H1 (cell line): ENCODE data around the gene ITGAV. TPM values are rescaled to one million over a fixed set of nuclear protein-coding genes. Genes with fewer than 3 reads are reported as not detected.
A peak's percentile ranks its signal among the peaks of the same experiment; 100 is the strongest.

Experiments used
- CTCF ChIA-PET: fragments of 300-600 bp; sonication (Branson Sonifier 250); formaldehyde crosslinking; loops from one replicate; lab custom pipeline; 2021; ENCODE audit not compliant: partially characterized antibody; lab: Charles Lee
- POLR2A ChIA-PET: fragments of 300-600 bp; sonication (Branson Sonifier 250); formaldehyde crosslinking; loops from one replicate; lab custom pipeline; 2021; ENCODE audit warnings: inconsistent platforms; ENCODE audit not compliant: partially characterized antibody; lab: Charles Lee
- DNase-seq, 2 experiments: peaks; one replicate each; pipeline versions ENCODE4 v3.0.0 to v3.0.0-alpha.2; 2010 to 2022; ENCODE audit warnings: low spot score in 2 of 2, low read depth in 1 of 2, mixed read lengths in 1 of 2
- FAIRE-seq: peaks from 2 replicates; lab custom pipeline; 2011; peaks lifted over from hg19 to GRCh38; lab: Jason Lieb, UNC
- H2AFZ ChIP-seq: 2 replicates; pipeline ENCODE4 v1.8.1; 2012; ENCODE audit warnings: low read length, inconsistent platforms
- H2AK5ac ChIP-seq: 2 replicates; pipeline ENCODE4 v1.6.1; 2013; ENCODE audit warnings: low read depth, low read length
- H2BK120ac ChIP-seq: replicated peaks from 2 replicates; pipeline ENCODE3; 2013; ENCODE audit warnings: low read depth, low read length, inconsistent platforms
- H2BK12ac ChIP-seq: 2 replicates; pipeline ENCODE4 v1.6.1; 2013; ENCODE audit warnings: low read depth, low read length
- H2BK15ac ChIP-seq: 2 replicates; pipeline ENCODE4 v1.6.1; 2013; ENCODE audit warnings: low read length
- H2BK20ac ChIP-seq: 2 replicates; pipeline ENCODE4 v1.6.1; 2013; ENCODE audit warnings: low read length
- H2BK5ac ChIP-seq: 2 replicates; pipeline ENCODE4 v1.6.1; 2013; ENCODE audit warnings: low read depth, low read length
- H3K14ac ChIP-seq: 2 replicates; pipeline ENCODE4 v1.6.1; 2013; ENCODE audit warnings: inconsistent platforms; ENCODE audit not compliant: insufficient read length
- H3K18ac ChIP-seq: 2 replicates; pipeline ENCODE4 v1.6.1; 2013; ENCODE audit warnings: low read length; ENCODE audit errors: extremely low read depth
- H3K23ac ChIP-seq: 2 replicates; pipeline ENCODE4 v1.6.1; 2013; ENCODE audit warnings: inconsistent platforms; ENCODE audit not compliant: insufficient read length
- H3K23me2 ChIP-seq: 2 replicates; pipeline ENCODE4 v1.6.1; 2013; ENCODE audit warnings: low read depth, low read length
- H3K27ac ChIP-seq: 2 replicates; pipeline ENCODE4 v1.6.1; 2011; ENCODE audit warnings: low read depth, low read length, inconsistent platforms
- H3K27me3 ChIP-seq, 4 experiments: replicated peaks in 1 of 4; 1 replicate in 1 of 4; 2 replicates in 3 of 4; pipeline versions ENCODE4 v1.6.1 to v1.8.1; 2011 to 2013; ENCODE audit warnings: low read length in 3 of 4, mild to moderate bottlenecking in 3 of 4, inconsistent platforms in 2 of 4, mixed read lengths in 2 of 4, moderate library complexity in 1 of 4; ENCODE audit not compliant: control insufficient read depth in 3 of 4, insufficient read depth in 3 of 4; ENCODE audit errors: extremely low read depth in 1 of 4
- H3K36me3 ChIP-seq, 4 experiments: 2 replicates each; pipeline versions ENCODE4 v1.6.1 to v1.8.1; 2011 to 2013; ENCODE audit warnings: mild to moderate bottlenecking in 4 of 4, low read length in 3 of 4, moderate library complexity in 2 of 4, control low read depth in 1 of 4, inconsistent platforms in 1 of 4; ENCODE audit not compliant: insufficient read depth in 4 of 4, control insufficient read depth in 2 of 4
- H3K4ac ChIP-seq: replicated peaks from 2 replicates; pipeline ENCODE3; 2013; ENCODE audit warnings: low read length, low read depth, mixed read lengths, inconsistent platforms; ENCODE audit not compliant: insufficient read length
- H3K4me1 ChIP-seq, 4 experiments: replicated peaks in 1 of 4; 1 replicate in 1 of 4; 2 replicates in 3 of 4; pipeline versions ENCODE4 v1.6.1 to v1.8.1; 2011 to 2013; ENCODE audit warnings: low read length in 3 of 4, inconsistent platforms in 2 of 4, mixed read lengths in 1 of 4; ENCODE audit not compliant: insufficient read depth in 4 of 4, control insufficient read depth in 3 of 4
- H3K4me2 ChIP-seq, 2 experiments: 2 replicates each; pipeline versions ENCODE4 v1.6.1 to v1.8.1; 2011 to 2013; ENCODE audit warnings: low read depth in 2 of 2, low read length in 2 of 2, control low read depth in 1 of 2, inconsistent platforms in 1 of 2, mild to moderate bottlenecking in 1 of 2; ENCODE audit not compliant: insufficient read depth in 1 of 2
- H3K4me3 ChIP-seq, 4 experiments: fragments of 200-600, 300-600 bp in 1 of 4; sonication (generic), shearing (Covaris generic), sonication (Bioruptor Twin) in 1 of 4; 2 replicates each; pipeline versions ENCODE4 v1.5.1 to v1.8.1; 2011 to 2016; ENCODE audit warnings: low read length in 4 of 4, low read depth in 3 of 4, control low read depth in 2 of 4, inconsistent platforms in 2 of 4, mild to moderate bottlenecking in 2 of 4, mixed read lengths in 1 of 4, moderate library complexity in 1 of 4; ENCODE audit not compliant: insufficient read depth in 2 of 4; ENCODE audit errors: extremely low read depth in 1 of 4
- H3K56ac ChIP-seq: replicated peaks from 2 replicates; pipeline ENCODE3; 2013; ENCODE audit warnings: low read depth, mild to moderate bottlenecking, mixed read lengths, low read length, inconsistent platforms; ENCODE audit not compliant: insufficient read length
- H3K79me1 ChIP-seq: 2 replicates; pipeline ENCODE4 v1.6.1; 2013; ENCODE audit warnings: low read depth, low read length, control low read depth
- H3K79me2 ChIP-seq, 2 experiments: 2 replicates each; pipeline versions ENCODE4 v1.6.1 to v1.8.1; 2012 to 2013; ENCODE audit warnings: low read length in 2 of 2, mild to moderate bottlenecking in 2 of 2, inconsistent platforms in 1 of 2; ENCODE audit not compliant: insufficient read depth in 2 of 2, control insufficient read depth in 1 of 2
- H3K9ac ChIP-seq, 4 experiments: replicated peaks in 1 of 4; 1 replicate in 1 of 4; 2 replicates in 3 of 4; pipeline versions ENCODE4 v1.6.1 to v1.8.1; 2011 to 2013; ENCODE audit warnings: low read depth in 3 of 4, low read length in 3 of 4, control low read depth in 2 of 4, mild to moderate bottlenecking in 2 of 4, moderate library complexity in 2 of 4, inconsistent platforms in 1 of 4; ENCODE audit errors: extremely low read depth in 1 of 4
- H3K9me3 ChIP-seq, 2 experiments: 2 replicates each; pipeline versions ENCODE4 v1.6.1 to v1.8.1; 2012 to 2013; ENCODE audit warnings: mild to moderate bottlenecking in 2 of 2, moderate library complexity in 2 of 2, control low read depth in 1 of 2, inconsistent platforms in 1 of 2, low read depth in 1 of 2, low read length in 1 of 2, mixed read lengths in 1 of 2; ENCODE audit not compliant: insufficient read depth in 2 of 2
- H4K20me1 ChIP-seq, 2 experiments: replicated peaks in 1 of 2; 2 replicates each; pipeline versions ENCODE3 to v1.8.1; 2011 to 2013; ENCODE audit warnings: inconsistent platforms in 2 of 2, low read length in 2 of 2, mild to moderate bottlenecking in 1 of 2; ENCODE audit not compliant: insufficient read depth in 2 of 2, control insufficient read depth in 1 of 2
- H4K5ac ChIP-seq: 2 replicates; pipeline ENCODE4 v1.6.1; 2013; ENCODE audit warnings: low read length, low read depth, mixed read lengths, inconsistent platforms; ENCODE audit not compliant: insufficient read length
- H4K8ac ChIP-seq: 2 replicates; pipeline ENCODE4 v1.8.0; 2013; ENCODE audit warnings: mild to moderate bottlenecking, moderate library complexity, low read length, inconsistent platforms; ENCODE audit not compliant: insufficient read depth; ENCODE audit errors: extremely low read depth
- H4K91ac ChIP-seq: replicated peaks from 2 replicates; pipeline ENCODE3; 2013; ENCODE audit warnings: low read length, mixed read lengths, inconsistent platforms; ENCODE audit not compliant: insufficient read length
- HDAC2 ChIP-seq, 2 experiments: fragments of 300-600 bp in 1 of 2; sonication (generic) in 1 of 2; IDR thresholded peaks; 2 replicates each; pipeline ENCODE4 v1.6.1; 2011 to 2012; ENCODE audit warnings: low read depth in 2 of 2, low read length in 2 of 2, mild to moderate bottlenecking in 2 of 2, moderate library complexity in 2 of 2, borderline replicate concordance in 1 of 2, inconsistent platforms in 1 of 2
- TEAD4 ChIP-seq: IDR thresholded peaks from 2 replicates; pipeline ENCODE4 v1.6.1; 2012; ENCODE audit warnings: low read depth, low read length, inconsistent platforms, mixed read lengths
- WGBS, 2 experiments: shearing (Covaris generic) in 1 of 2; methylation state at CpG; one replicate each; pipeline versions ENCODE4 v1.1.6 to v1.1.7; 2013 to 2015; ENCODE audit warnings: low lambda C conversion rate in 2 of 2, mixed read lengths in 2 of 2, inconsistent platforms in 1 of 2, low coverage in 1 of 2, missing lambda C conversion rate in 1 of 2; ENCODE audit not compliant: insufficient replicate concordance in 2 of 2, insufficient coverage in 1 of 2, insufficient read length in 1 of 2; ENCODE audit errors: extremely low coverage in 1 of 2, missing lambda C conversion rate in 1 of 2; 5-methylcytosine and 5-hydroxymethylcytosine counted together
- polyA plus RNA-seq, 7 experiments: library from polyadenylated mRNA; depleted of rRNA in 3 of 7; stranded (reverse) in 5 of 7; unstranded in 2 of 7; fragments of >200 nt in 5 of 7; fragments of 200-250 nt in 2 of 7; gene quantifications; 1 replicate in 5 of 7; 2 replicates in 1 of 7; 4 replicates in 1 of 7; pipeline versions ENCODE4 v1.2.1 to v1.2.3, GENCODE V29; 2011 to 2013; ENCODE audit warnings: missing spikeins in 2 of 7, mixed read lengths in 2 of 7
- total RNA-seq: library from RNA; stranded (reverse); fragmentation: NEBNext Ultra II Directional; extraction: Animal tissue kit (Norgen Biotek cat#: 25700); gene quantifications from 2 replicates; pipeline ENCODE4 v1.2.1, GENCODE V29; 2021

The ITGAV gene
- total and polyA plus RNA-seq, 2 of the 8 experiments (the other 6 are each of a cell fraction or from before 2014, with no cell fraction given) = 11.7 to 42.4 TPM

GRCh38 chr2:186595219-186595618, 5.4 kb downstream of the ITGAV start:
- CTCF ChIA-PET = interaction anchor here (1.0 to 1.8 kb wide), 3 partner anchors 10 to 91 kb away, joined by 3 to 7 read pairs (median 4); no protein-coding TSS in a partner anchor
- no peak overlapping the region for H2BK120ac ChIP-seq
- no peak overlapping the region for H3K4me2 ChIP-seq
- H3K79me1 ChIP-seq = no peaks in the 10 kb centered on the region
- no peaks in the 10 kb centered on the region for H3K9me3 ChIP-seq
- H3K4ac ChIP-seq = no peak overlapping the region
- H2AFZ ChIP-seq = no peak overlapping the region
- FAIRE-seq = peak; percentile 82
- no peak overlapping the region for H4K91ac ChIP-seq
- no peaks in the 10 kb centered on the region for H3K36me3 ChIP-seq
- H2AK5ac ChIP-seq = no peak overlapping the region
- 73% methylated on average over 2 of the region's 2 CpGs; no CpG with 5 or more reads in 1 of the 2 experiments for WGBS, 2 experiments
- no peak overlapping the region for H2BK5ac ChIP-seq
- H3K23me2 ChIP-seq = peaks cover 8% of the 10 kb centered on the region
- no peak overlapping the region for H3K27ac ChIP-seq
- peaks cover 2 to 5% (median 3%) of the 10 kb centered on the region in 4 experiments; a peak in 4 of 7 replicates for H3K4me1 ChIP-seq
- no peak overlapping the region for H3K18ac ChIP-seq
- no peak overlapping the region for H2BK20ac ChIP-seq
- H4K5ac ChIP-seq = no peak overlapping the region
- no peak overlapping the region for H3K23ac ChIP-seq
- H3K14ac ChIP-seq = no peak overlapping the region
- H2BK12ac ChIP-seq = no peak overlapping the region
- POLR2A ChIA-PET = no interaction called here
- peaks cover 0 to 86% of the 10 kb centered on the region in 2 experiments; a peak in 3 of 4 replicates for H3K79me2 ChIP-seq
- H3K27me3 ChIP-seq = no peaks in the 10 kb centered on the region
- no peak overlapping the region for H3K4me3 ChIP-seq
- DNase-seq = no peak
- no peak overlapping the region for H4K8ac ChIP-seq
- peaks cover 0 to 2% of the 10 kb centered on the region in 2 experiments for H4K20me1 ChIP-seq
- no peak overlapping the region for H3K9ac ChIP-seq
- H2BK15ac ChIP-seq = no peak overlapping the region
- no peak overlapping the region for H3K56ac ChIP-seq
- TF ChIP-seq HDAC2 (IDR thresholded peaks at IDR 0.05; ENCODE audit: borderline replicate concordance in 1 of 2, low read depth in 2 of 2, low read length in 2 of 2) = no peak
- peak; percentile 42; the same call in 1 of the 2 replicates for TF ChIP-seq TEAD4
